Peyer's patch (tissue), 4 donors: Measurements from ENCODE around the gene PLB1. TPM values are rescaled to one million over a fixed set of nuclear protein-coding genes. Genes with fewer than 3 reads are reported as not detected.

Experiments
- DNase-seq, 3 donors: peaks; one replicate each; pipeline ENCODE4 v3.0.0-alpha.2; 2017 to 2019
- H3K27ac ChIP-seq, 4 donors: fragments of 200-600 bp; sonication (generic); one replicate each; pipeline ENCODE4 v1.5.1; 2016 to 2019
- H3K27me3 ChIP-seq, 2 donors: fragments of 200-600 bp; sonication (generic); one replicate each; pipeline ENCODE4 v1.5.1; 2019
- H3K36me3 ChIP-seq, 3 donors: fragments of 200-600 bp; sonication (generic); one replicate each; pipeline ENCODE4 v1.5.1; 2016 to 2019
- H3K4me1 ChIP-seq, 4 donors: fragments of 200-600 bp; sonication (generic); one replicate each; pipeline ENCODE4 v1.5.1; 2016 to 2019
- H3K4me3 ChIP-seq, 4 donors: fragments of 200-600 bp; sonication (generic); 1 replicate in 3 of 4; 2 replicates in 1 of 4; pipeline ENCODE4 v1.5.1; 2016 to 2019; ENCODE audit warnings: mild to moderate bottlenecking in 1 of 4
- H3K9me3 ChIP-seq, 4 donors: fragments of 200-600 bp; sonication (generic); one replicate each; pipeline ENCODE4 v1.5.1; 2016 to 2019; ENCODE audit warnings: mild to moderate bottlenecking in 1 of 4
- CTCF ChIP-seq, 6 experiments: fragments of 450-650 bp in 4 of 6; fragments of 200-600 bp in 2 of 6; sonication (generic) in 1 of 6; IDR thresholded peaks; one replicate each; pipeline ENCODE4 v1.5.1; 2017 to 2019; ENCODE audit warnings: antibody characterized with exemption in 6 of 6, mild to moderate bottlenecking in 3 of 6, moderate library complexity in 1 of 6
- POLR2A ChIP-seq, 2 donors: fragments of 450-650 bp; IDR thresholded peaks; one replicate each; pipeline ENCODE4 v1.5.1; 2017; ENCODE audit warnings: antibody characterized with exemption in 2 of 2, mild to moderate bottlenecking in 2 of 2, moderate library complexity in 2 of 2
- total RNA-seq, 4 donors: library from RNA; depleted of rRNA; stranded (reverse); fragments of >200 nt; gene quantifications; one replicate each; pipeline ENCODE4 v1.1.0, GENCODE V29; 2016

PLB1 gene
- total RNA-seq, 4 donors from 2014 or later: 9.1 to 345 (median 146) TPM

- Histone ChIP-seq H3K36me3 (no peaks in the 10 kb centered on the region), H3K27me3 (no peaks in the 10 kb centered on the region), H3K4me3 (no peak overlapping the region), H3K9me3 (no peaks in the 10 kb centered on the region), H3K27ac (no peak overlapping the region), H3K4me1 (peaks cover 0 to 21% (median 5%) of the 10 kb centered on the region in 4 donors)
- no peak for TF ChIP-seq POLR2A (IDR thresholded peaks at IDR 0.05)
- TF ChIP-seq CTCF (IDR thresholded peaks at IDR 0.05): no peak
- no peak for DNase-seq
Observed at GRCh38 chr2:28678944-28679343, 183.1 kb downstream of the PLB1 start.

GRCh38 chr2:28680657-28681056, 184.8 kb downstream of the PLB1 start:
- no peak for DNase-seq
- Histone ChIP-seq H3K27me3 (no peaks in the 10 kb centered on the region), H3K4me1 (peaks cover 0 to 21% (median 5%) of the 10 kb centered on the region in 4 donors), H3K36me3 (no peaks in the 10 kb centered on the region), H3K27ac (peak overlapping the region in 1 of 4 donors; percentile 49), H3K9me3 (no peaks in the 10 kb centered on the region), H3K4me3 (no peak overlapping the region)
- TF ChIP-seq CTCF (IDR thresholded peaks at IDR 0.05) (no peak), POLR2A (IDR thresholded peaks at IDR 0.05) (no peak)

GRCh38 chr2:28681158-28681571, 185.3 kb downstream of the PLB1 start:
- TF ChIP-seq CTCF (IDR thresholded peaks at IDR 0.05): no peak
- no peak for TF ChIP-seq POLR2A (IDR thresholded peaks at IDR 0.05)
- Histone ChIP-seq H3K36me3 (no peaks in the 10 kb centered on the region), H3K9me3 (no peaks in the 10 kb centered on the region), H3K4me3 (no peak overlapping the region), H3K27me3 (no peaks in the 10 kb centered on the region), H3K4me1 (peaks cover 0 to 21% (median 5%) of the 10 kb centered on the region in 4 donors), H3K27ac (peak overlapping the region in 1 of 4 donors; percentile 49)
- peak in 2 of 3 donors; percentile 37 to 57 for DNase-seq

GRCh38 chr2:28681606-28682005, 185.7 kb downstream of the PLB1 start:
- Histone ChIP-seq H3K27ac (peak overlapping the region in 1 of 4 donors; percentile 49), H3K36me3 (no peaks in the 10 kb centered on the region), H3K9me3 (no peaks in the 10 kb centered on the region), H3K4me3 (no peak overlapping the region), H3K4me1 (peaks cover 0 to 21% (median 5%) of the 10 kb centered on the region in 4 donors), H3K27me3 (no peaks in the 10 kb centered on the region)
- TF ChIP-seq CTCF (IDR thresholded peaks at IDR 0.05) (no peak), POLR2A (IDR thresholded peaks at IDR 0.05) (no peak)
- DNase-seq: no peak

GRCh38 chr2:28683100-28683706, 187.3 kb downstream of the PLB1 start:
- Histone ChIP-seq H3K27ac (peak overlapping the region in 3 of 4 donors; percentile 9 to 37 (median 25)), H3K9me3 (no peaks in the 10 kb centered on the region), H3K4me1 (peaks cover 0 to 21% (median 5%) of the 10 kb centered on the region in 4 donors), H3K27me3 (no peaks in the 10 kb centered on the region), H3K4me3 (no peak overlapping the region), H3K36me3 (no peaks in the 10 kb centered on the region)
- peak in 2 of 3 donors; percentile 58 to 75 for DNase-seq
- no peak for TF ChIP-seq CTCF (IDR thresholded peaks at IDR 0.05)
- TF ChIP-seq POLR2A (IDR thresholded peaks at IDR 0.05): no peak
